ENCODE data around the gene PTPRE.

Gene PTPRE

DNA sequence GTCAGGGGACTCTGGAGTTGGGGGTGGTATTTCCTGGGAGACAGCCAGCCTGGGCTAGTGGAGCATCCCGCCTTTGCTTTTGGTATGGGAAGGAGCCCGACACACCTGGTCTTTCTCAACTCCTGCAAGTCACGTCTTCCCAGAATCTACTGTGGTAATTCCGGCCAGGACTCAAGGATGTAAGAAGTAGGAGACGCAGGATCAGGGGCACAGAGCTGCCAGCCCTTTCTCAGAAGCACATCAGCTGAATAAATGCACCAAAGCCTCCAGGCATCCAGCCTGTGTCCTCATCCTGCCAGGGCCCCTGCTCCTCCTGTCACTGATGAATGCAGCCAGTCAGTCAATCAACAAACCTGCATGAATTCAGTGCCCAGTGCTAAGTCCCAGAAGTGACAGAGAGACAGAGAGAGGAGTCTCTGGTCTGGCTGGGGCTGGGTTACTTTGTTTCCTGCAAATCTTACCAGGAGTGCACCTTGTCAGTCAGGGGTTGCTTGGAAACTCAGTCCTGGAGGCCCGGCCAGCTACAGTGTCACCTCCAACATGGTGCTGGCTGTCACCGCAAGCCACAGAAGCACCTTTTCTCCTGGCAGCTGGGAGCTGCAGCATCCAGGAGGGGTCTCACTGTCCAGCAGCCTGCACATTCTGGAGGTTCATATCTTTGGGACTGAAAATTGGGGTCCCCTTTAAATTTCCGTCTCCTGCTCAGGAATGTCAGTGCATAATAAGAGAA, 101.8 kb downstream of the PTPRE start:
- Histone ChIP-seq H3K27me3 (peaks cover 0 to 10% of the 10 kb centered on the region in 2 donors), H3K27ac (no peak overlapping the region), H3K4me3 (no peak overlapping the region), H3K4me1 (peaks cover 0 to 6% (median 3%) of the 10 kb centered on the region in 4 donors), H3K36me3 (no peaks in the 10 kb centered on the region), H3K9me3 (no peaks in the 10 kb centered on the region)
- DNase-seq = no peak
- TF ChIP-seq, protein P1, sequence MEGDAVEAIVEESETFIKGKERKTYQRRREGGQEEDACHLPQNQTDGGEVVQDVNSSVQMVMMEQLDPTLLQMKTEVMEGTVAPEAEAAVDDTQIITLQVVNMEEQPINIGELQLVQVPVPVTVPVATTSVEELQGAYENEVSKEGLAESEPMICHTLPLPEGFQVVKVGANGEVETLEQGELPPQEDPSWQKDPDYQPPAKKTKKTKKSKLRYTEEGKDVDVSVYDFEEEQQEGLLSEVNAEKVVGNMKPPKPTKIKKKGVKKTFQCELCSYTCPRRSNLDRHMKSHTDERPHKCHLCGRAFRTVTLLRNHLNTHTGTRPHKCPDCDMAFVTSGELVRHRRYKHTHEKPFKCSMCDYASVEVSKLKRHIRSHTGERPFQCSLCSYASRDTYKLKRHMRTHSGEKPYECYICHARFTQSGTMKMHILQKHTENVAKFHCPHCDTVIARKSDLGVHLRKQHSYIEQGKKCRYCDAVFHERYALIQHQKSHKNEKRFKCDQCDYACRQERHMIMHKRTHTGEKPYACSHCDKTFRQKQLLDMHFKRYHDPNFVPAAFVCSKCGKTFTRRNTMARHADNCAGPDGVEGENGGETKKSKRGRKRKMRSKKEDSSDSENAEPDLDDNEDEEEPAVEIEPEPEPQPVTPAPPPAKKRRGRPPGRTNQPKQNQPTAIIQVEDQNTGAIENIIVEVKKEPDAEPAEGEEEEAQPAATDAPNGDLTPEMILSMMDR (IDR thresholded peaks at IDR 0.05) = no peak
- intact Hi-C loops (cut with DNase I; ENCODE audit: low total_unique reads) = no loop called here

DNA sequence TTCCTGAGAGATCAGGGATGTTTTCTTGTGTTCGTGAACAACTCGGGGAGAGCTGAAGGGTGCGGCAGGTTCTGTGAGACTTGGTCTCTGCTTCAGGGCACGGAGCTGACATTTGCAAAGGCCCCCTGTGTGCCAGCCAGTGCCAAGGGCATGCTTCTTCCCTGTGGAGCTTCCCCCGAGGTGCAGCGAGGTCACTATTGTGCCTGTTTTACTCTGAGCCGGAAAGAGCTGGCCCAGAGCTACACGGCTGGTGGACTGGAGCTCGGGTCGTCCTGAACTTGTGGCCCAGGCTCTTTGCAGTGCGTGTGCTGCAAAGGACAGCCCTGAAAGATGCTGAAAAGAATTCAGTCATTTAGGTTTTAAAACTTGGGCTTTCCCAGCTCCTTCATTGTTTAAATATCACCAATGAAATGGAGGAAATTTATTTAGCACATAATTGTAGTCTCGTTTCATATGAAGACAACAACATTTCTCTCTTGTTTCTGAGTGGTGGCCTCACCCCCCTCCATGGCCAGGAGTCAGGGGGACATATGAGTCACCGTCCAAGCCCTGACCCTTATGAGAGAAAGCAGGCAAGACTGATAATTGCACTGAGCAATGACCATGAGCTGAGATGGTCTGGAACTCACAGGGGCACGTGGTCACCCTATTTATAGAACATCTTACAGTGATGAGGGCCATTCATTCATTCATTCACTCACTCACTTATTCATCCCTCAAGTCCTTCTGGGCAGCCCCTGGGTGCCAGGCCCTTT, 102.6 kb downstream of the PTPRE start:
- Histone ChIP-seq H3K4me1 (peaks cover 0 to 6% (median 3%) of the 10 kb centered on the region in 4 donors), H3K36me3 (no peaks in the 10 kb centered on the region), H3K4me3 (no peak overlapping the region), H3K27me3 (peaks cover 0 to 10% of the 10 kb centered on the region in 2 donors), H3K27ac (no peak overlapping the region), H3K9me3 (no peaks in the 10 kb centered on the region)
- no peak for DNase-seq
- intact Hi-C loops (cut with DNase I; ENCODE audit: low total_unique reads) = loop anchor here (2.0 kb wide), 1 partner anchor 103 kb away; the partner anchor contains the start of gene PTPRE
- TF ChIP-seq, protein P1 (IDR thresholded peaks at IDR 0.05) = no peak

DNA sequence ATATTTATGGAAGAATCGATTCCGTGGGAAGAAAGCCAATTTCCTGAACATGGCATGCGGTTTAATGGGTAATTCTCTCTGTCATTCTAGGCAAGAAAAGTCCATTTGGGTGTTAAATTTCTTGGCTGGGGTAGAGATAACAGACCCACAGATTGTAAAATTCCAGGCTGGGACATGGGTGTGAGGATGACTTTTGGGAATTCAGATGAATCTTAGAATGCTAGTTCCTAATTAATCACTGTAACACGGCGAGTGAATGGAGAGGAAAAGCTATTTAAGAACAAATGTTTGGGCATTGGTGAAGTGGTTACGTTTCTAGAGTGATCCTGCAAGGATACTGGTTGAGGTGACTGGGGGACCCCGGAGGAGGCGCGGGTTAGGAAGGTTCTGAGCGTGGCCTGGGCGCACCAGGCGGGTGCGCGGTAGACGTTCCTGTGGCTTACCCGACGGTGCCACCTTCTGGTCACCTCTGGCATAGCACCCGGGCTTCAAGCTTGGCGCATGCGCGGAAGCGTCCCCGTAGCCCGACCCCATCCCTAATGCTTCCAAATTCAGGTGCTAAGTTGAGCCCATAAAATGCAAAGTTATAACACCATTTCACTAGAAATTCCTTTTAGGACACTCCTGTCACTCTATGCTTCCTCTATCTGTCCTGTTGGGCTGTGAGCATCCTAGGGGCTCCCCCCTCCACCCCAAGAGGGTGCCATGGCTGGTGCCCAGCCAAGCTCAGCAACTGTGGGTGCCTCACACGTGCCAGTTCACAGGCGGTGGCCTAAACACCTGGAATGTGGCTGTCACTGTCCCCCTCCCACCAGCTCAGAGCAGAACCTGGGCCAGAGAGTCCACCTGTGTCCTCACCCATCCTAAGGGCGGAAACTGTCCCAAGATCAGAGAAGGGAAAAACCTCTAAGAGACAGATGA, 104.4 kb downstream of the PTPRE start:
- DNase-seq = peak; percentile 77 to 86

DNA sequence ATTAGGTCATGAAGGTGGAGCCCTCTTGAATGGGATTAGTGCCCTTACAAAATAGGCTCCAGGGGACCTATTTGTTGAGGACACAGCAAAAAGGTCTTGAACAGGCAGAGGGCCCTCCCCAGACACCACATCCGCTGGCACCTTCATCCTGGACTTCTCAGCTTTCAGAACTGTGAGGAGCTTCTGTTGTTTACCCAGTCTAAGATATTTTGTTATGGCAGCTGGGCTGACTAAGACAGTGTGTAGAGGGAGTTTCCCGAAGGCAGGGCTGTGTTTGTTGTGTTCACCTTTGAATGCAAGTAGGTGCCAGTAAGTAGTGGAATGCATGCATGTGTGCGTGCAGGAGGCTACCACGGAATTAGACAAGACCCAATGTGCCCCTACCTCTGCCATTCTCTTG, 106.7 kb downstream of the PTPRE start:
- Histone ChIP-seq H3K9me3 (no peaks in the 10 kb centered on the region), H3K36me3 (no peaks in the 10 kb centered on the region), H3K4me1 (peaks cover 0 to 6% (median 3%) of the 10 kb centered on the region in 4 donors), H3K27me3 (peaks cover 0 to 15% of the 10 kb centered on the region in 2 donors), H3K27ac (no peak overlapping the region), H3K4me3 (no peak overlapping the region)
- intact Hi-C loops (cut with DNase I; ENCODE audit: low total_unique reads) = no loop called here
- no peak for DNase-seq
- TF ChIP-seq, protein P1 (IDR thresholded peaks at IDR 0.05) = no peak

More for the DNA sequence above, 104.4 kb downstream of the PTPRE start:
- Histone ChIP-seq H3K9me3 (no peaks in the 10 kb centered on the region), H3K4me3 (no peak overlapping the region), H3K4me1 (peaks cover 0 to 6% (median 3%) of the 10 kb centered on the region in 4 donors), H3K27ac (no peak overlapping the region), H3K27me3 (peaks cover 0 to 10% of the 10 kb centered on the region in 2 donors), H3K36me3 (no peaks in the 10 kb centered on the region)
- TF ChIP-seq, protein P1 (IDR thresholded peaks at IDR 0.05) = peak; percentile 97 to 99
- intact Hi-C loops (cut with DNase I; ENCODE audit: low total_unique reads) = loop anchor here (2.0 kb wide), 1 partner anchor 105 kb away; the partner anchor contains the start of gene PTPRE

DNA sequence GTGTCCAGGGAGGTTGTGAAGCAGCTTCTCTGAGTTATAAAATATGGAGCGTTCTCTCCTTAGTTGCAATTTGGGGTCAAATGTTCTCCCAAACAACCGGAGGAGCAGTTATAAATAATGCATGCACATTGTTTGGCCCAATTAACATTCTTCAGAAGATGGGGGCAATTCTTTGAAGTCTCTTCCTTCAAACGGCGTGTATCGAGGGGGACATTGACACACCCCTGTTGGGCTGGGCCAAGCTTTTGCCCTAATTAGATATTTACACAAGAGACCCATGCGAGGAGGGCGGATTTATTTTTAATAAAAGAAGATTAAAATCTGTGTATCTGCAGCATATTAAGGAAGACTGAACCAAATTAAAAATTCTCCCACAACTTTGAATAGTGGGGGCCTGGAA, 107.3 kb downstream of the PTPRE start:
- intact Hi-C loops (cut with DNase I; ENCODE audit: low total_unique reads) = no loop called here
- H3K9me3 ChIP-seq = no peaks in the 10 kb centered on the region
- no peak overlapping the region for H3K4me3 ChIP-seq
- peaks cover 0 to 15% of the 10 kb centered on the region in 2 donors for H3K27me3 ChIP-seq
- H3K4me1 ChIP-seq = peaks cover 0 to 6% (median 3%) of the 10 kb centered on the region in 4 donors
- TF ChIP-seq, protein P1 (IDR thresholded peaks at IDR 0.05) = no peak
- H3K27ac ChIP-seq = no peak overlapping the region
- no peak for DNase-seq
- no peaks in the 10 kb centered on the region for H3K36me3 ChIP-seq

Measured in tibial artery (tissue), 4 donors.